K562 (cell line): ENCODE results near the gene A1BG. TPM values are rescaled to one million over a fixed set of nuclear protein-coding genes. Genes with fewer than 3 reads are reported as not detected.

Experiments used
- CAMTA2 ChIP-seq: fragments of 250-450 bp; sonication (Bioruptor Pico); conservative IDR thresholded peaks from 2 replicates; pipeline ENCODE4 v1.5.1; 2022
- DIDO1 ChIP-seq: fragments of 450-650 bp; IDR thresholded peaks from 2 replicates; pipeline ENCODE4 v1.6.1; 2016; ENCODE audit warnings: low read depth, missing biosample characterization, missing genetic modification characterization
- JUN ChIP-seq, 2 experiments: sonication (generic) in 1 of 2; formaldehyde crosslinking in 1 of 2; IDR thresholded peaks; 2 replicates each; pipeline versions ENCODE4 v1.6.1 to v1.8.0; 2012 to 2022; ENCODE audit warnings: borderline replicate concordance in 2 of 2, mild to moderate bottlenecking in 2 of 2, improper control_type of control experiment in 1 of 2, low read depth in 1 of 2, low read length in 1 of 2, missing genetic modification reagents in 1 of 2
- KLF1 ChIP-seq: fragments of 450-650 bp; IDR thresholded peaks from 2 replicates; pipeline ENCODE4 v1.6.1; 2016; ENCODE audit warnings: missing genetic modification characterization, missing compliant biosample characterization
- POLR2AphosphoS5 ChIP-seq: IDR thresholded peaks from 2 replicates; pipeline ENCODE4 v1.6.1; 2011; ENCODE audit warnings: mild to moderate bottlenecking, low read depth, low read length, moderate library complexity; ENCODE audit not compliant: control insufficient read depth, insufficient read depth
- SETDB1 ChIP-seq: IDR thresholded peaks from one replicate; pipeline ENCODE4 v1.6.1; 2012; ENCODE audit warnings: low read length, control low read depth, inconsistent platforms
- SMAD3 ChIP-seq: fragments of 450-650 bp; formaldehyde crosslinking; conservative IDR thresholded peaks from 2 replicates; pipeline ENCODE4 v1.4.0; 2020; ENCODE audit warnings: mild to moderate bottlenecking
- TFAM ChIP-seq: fragments of 250-450 bp; sonication (Bioruptor Pico); conservative IDR thresholded peaks from 2 replicates; pipeline ENCODE4 v1.5.0; 2021; ENCODE audit warnings: mild to moderate bottlenecking, moderate library complexity
- ZNF324 ChIP-seq: fragments of 250-450 bp; sonication (Bioruptor Pico); IDR thresholded peaks from 2 replicates; pipeline ENCODE4 v1.4.0; 2020; ENCODE audit warnings: mild to moderate bottlenecking
- polyA plus RNA-seq, 8 experiments: library from polyadenylated mRNA; depleted of rRNA in 4 of 8; stranded (reverse) in 5 of 8; unstranded in 3 of 8; fragments of >200 nt; fragmentation: Nextera tagmentation in 2 of 8; fragmentation: Illumina TruSeq in 1 of 8; extraction: Ambion mirVana in 2 of 8; extraction: Trizol in 1 of 8; gene quantifications; 2 replicates each; pipeline versions ENCODE4 v1.2.1 to v1.2.3, GENCODE V29; 2011 to 2014; ENCODE audit warnings: inconsistent platforms in 1 of 8, missing spikeins in 1 of 8
- total RNA-seq, 7 experiments: library from RNA; depleted of rRNA in 6 of 7; stranded (reverse); fragments of >200 nt in 6 of 7; fragmentation: Illumina TruSeq in 2 of 7; extraction: Trizol in 2 of 7; gene quantifications; 2 replicates each; pipeline versions ENCODE4 v1.2.1 to v1.2.3, GENCODE V29; 2011 to 2021; ENCODE audit warnings: low replicate concordance in 1 of 7
- TF ChIP-seq, protein P1 (sequence below): IDR thresholded peaks from 2 replicates; pipeline ENCODE4 v1.6.1; 2012; ENCODE audit warnings: low read depth, low read length, improper control_type of control experiment, borderline replicate concordance
- TF ChIP-seq, protein P2 (sequence below): fragments of 450-650 bp; conservative IDR thresholded peaks from 2 replicates; pipeline ENCODE4 v1.6.1; 2016; ENCODE audit warnings: missing genetic modification characterization, low read depth, mild to moderate bottlenecking, control low read depth, missing compliant biosample characterization
- TF ChIP-seq, protein P3 (sequence below), 2 experiments: fragments of 450-650 bp; IDR thresholded peaks; 2 replicates each; pipeline ENCODE4 v1.6.1; 2016; ENCODE audit warnings: mild to moderate bottlenecking in 2 of 2, borderline replicate concordance in 1 of 2, low read depth in 1 of 2, moderate library complexity in 1 of 2

The A1BG gene
- total and polyA plus RNA-seq, 9 of the 15 experiments (the other 6 are each of a cell fraction or from before 2014, with no cell fraction given), result 0.10 to 19.8 (median 2.6) TPM

DNA sequence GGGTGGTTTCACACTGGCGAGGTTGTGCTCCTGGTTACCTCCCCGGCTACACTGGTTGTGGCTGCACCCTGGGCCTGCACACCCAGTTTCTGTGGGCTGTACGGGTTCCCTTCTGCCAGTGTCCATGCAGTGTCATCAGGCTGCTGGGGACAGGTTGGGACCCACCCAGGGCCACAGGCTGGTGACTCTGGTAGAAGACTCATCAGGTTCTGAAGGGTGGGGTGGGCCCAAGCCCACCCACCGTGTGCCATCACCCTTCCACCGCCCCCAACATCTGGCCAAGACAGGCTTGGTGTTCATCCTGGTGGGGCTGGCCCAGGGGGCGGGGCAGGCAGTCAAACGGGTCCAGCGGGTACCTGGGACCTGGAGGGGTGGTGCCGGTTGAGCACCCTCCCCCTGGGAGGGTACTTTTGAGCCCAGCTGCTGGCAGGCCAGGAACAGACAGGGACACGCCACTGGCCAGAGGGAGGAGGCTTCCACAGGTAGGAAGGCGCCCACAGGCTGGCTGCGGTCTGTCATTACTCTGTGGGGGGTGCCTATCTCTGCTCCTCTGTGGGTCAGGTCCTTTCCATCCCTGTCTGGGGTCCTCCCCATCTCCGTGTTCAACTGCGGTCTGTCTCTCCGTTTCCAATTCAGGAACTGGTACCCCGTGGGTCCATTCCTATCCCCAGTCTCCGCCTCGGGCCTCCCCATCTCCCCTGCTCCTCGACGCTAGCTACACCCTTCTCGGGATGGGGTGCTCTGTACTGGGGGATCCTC lies 42.1 kb upstream of the A1BG start, which contains the start of gene RNF225 (continued):
- peak; percentile 36; the same call in 1 of the 2 replicates for TF ChIP-seq POLR2AphosphoS5
- no peak for TF ChIP-seq KLF1 (tag)
- TF ChIP-seq JUN (IDR thresholded peaks at IDR 0.05; ENCODE audit: borderline replicate concordance, low read depth, low read length), result no peak
- no peak for TF ChIP-seq JUN (CRISPR knock-in tag; IDR thresholded peaks at IDR 0.05; ENCODE audit: borderline replicate concordance)
- TF ChIP-seq SMAD3 (CRISPR knock-in tag), result 0 out of 2 replicates have a peak, but pooled peaks have one; percentile 2
- TF ChIP-seq DIDO1 (tag), result no peak
- TF ChIP-seq, protein P1, sequence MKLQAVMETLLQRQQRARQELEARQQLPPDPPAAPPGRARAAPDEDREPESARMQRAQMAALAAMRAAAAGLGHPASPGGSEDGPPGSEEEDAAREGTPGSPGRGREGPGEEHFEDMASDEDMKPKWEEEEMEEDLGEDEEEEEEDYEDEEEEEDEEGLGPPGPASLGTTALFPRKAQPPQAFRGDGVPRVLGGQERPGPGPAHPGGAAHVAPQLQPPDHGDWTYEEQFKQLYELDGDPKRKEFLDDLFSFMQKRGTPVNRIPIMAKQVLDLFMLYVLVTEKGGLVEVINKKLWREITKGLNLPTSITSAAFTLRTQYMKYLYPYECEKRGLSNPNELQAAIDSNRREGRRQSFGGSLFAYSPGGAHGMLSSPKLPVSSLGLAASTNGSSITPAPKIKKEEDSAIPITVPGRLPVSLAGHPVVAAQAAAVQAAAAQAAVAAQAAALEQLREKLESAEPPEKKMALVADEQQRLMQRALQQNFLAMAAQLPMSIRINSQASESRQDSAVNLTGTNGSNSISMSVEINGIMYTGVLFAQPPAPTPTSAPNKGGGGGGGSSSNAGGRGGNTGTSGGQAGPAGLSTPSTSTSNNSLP, result no peak
- peak; percentile 83; the same call in 1 of the 2 replicates for TF ChIP-seq CAMTA2 (CRISPR knock-in tag)
- TF ChIP-seq, protein P2, sequence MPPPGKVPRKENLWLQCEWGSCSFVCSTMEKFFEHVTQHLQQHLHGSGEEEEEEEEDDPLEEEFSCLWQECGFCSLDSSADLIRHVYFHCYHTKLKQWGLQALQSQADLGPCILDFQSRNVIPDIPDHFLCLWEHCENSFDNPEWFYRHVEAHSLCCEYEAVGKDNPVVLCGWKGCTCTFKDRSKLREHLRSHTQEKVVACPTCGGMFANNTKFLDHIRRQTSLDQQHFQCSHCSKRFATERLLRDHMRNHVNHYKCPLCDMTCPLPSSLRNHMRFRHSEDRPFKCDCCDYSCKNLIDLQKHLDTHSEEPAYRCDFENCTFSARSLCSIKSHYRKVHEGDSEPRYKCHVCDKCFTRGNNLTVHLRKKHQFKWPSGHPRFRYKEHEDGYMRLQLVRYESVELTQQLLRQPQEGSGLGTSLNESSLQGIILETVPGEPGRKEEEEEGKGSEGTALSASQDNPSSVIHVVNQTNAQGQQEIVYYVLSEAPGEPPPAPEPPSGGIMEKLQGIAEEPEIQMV, result no peak
- TF ChIP-seq ZNF324 (CRISPR knock-in tag), result peak; percentile 37; the same call in 1 of the 2 replicates
- no peak for TF ChIP-seq SETDB1
- no peak for TF ChIP-seq TFAM (CRISPR knock-in tag)
- TF ChIP-seq, protein P3, sequence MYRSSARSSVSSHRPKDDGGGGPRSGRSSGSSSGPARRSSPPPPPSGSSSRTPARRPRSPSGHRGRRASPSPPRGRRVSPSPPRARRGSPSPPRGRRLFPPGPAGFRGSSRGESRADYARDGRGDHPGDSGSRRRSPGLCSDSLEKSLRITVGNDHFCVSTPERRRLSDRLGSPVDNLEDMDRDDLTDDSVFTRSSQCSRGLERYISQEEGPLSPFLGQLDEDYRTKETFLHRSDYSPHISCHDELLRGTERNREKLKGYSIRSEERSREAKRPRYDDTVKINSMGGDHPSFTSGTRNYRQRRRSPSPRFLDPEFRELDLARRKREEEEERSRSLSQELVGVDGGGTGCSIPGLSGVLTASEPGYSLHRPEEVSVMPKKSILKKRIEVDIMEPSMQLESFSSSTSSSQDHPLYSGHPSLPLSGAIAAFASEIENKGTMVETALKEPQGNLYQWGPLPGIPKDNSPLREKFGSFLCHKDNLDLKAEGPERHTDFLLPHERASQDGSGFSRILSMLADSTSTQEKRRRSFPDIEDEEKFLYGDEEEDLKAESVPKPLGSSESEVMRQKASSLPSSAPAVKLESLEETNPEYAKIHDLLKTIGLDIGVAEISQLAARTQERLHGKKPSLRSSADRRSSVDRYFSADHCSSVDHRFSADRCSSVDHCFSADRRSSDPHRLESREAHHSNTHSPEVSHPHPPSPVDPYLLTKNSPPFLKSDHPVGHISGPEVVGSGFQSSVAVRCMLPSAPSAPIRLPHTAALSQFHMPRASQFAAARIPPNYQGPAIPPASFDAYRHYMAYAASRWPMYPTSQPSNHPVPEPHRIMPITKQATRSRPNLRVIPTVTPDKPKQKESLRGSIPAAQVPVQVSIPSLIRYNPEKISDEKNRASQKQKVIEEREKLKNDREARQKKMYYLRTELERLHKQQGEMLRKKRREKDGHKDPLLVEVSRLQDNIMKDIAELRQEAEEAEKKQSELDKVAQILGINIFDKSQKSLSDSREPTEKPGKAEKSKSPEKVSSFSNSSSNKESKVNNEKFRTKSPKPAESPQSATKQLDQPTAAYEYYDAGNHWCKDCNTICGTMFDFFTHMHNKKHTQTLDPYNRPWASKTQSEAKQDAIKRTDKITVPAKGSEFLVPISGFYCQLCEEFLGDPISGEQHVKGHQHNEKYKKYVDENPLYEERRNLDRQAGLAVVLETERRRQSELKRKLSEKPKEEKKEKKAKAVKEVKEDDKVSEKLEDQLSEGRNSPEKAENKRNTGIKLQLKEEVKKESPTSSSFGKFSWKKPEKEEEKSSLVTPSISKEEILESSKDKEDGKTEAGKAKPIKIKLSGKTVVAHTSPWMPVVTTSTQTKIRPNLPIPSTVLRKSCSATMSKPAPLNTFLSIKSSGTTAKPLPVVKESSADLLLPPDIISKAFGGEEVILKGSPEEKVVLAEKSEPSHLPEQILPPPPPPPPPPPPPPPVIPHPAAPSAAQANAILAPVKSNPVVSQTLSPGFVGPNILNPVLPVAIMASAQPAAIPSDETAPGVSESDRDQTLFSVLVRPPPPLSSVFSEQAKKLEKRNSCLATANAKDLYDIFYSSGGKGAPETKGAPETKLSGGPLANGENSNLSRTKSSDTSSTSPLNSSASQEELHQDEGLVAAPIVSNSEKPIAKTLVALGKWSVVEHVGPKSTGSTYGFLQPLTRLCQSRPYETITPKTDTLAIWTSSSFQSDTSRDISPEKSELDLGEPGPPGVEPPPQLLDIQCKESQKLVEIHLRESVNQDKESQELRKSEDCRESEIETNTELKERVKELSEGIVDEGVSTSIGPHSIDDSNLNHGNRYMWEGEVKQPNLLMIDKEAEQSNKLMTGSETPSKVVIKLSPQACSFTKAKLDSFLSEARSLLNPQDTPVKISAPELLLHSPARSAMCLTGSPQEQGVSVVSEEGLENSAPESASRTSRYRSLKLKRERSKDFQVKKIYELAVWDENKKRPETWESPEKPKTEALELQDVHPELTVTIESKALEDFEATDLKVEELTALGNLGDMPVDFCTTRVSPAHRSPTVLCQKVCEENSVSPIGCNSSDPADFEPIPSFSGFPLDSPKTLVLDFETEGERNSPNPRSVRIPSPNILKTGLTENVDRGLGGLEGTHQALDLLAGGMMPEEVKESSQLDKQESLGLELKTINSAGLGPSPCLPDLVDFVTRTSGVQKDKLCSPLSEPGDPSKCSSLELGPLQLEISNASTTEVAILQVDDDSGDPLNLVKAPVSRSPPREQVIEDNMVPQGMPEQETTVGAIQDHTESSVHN (IDR thresholded peaks at IDR 0.05; ENCODE audit: borderline replicate concordance in 1 of 2, low read depth in 1 of 2), result no peak
